Erythroblast (primary cell): ENCODE data around the gene CCND2.

ENCODE experiments used
- DNase-seq, 2 experiments: peaks; one replicate each; lab custom pipeline; 2025; lab: John Stamatoyannopoulos, UW
- GATA1 ChIP-seq: IDR thresholded peaks from 2 replicates; pipeline ENCODE4 v1.6.1; 2011; ENCODE audit warnings: low read depth, mild to moderate bottlenecking, control low read depth, low read length, moderate library complexity
- POLR2A ChIP-seq: IDR thresholded peaks from 2 replicates; pipeline ENCODE4 v1.6.1; 2011; ENCODE audit warnings: mild to moderate bottlenecking, low read length

Gene CCND2

GRCh38 chr12:4285070-4285469 lies 11.5 kb downstream of the CCND2 start:
- TF ChIP-seq POLR2A = no peak
- TF ChIP-seq GATA1 = no peak
- DNase-seq = no peak

GRCh38 chr12:4286228-4286627 lies 12.7 kb downstream of the CCND2 start:
- DNase-seq = no peak

DNA sequence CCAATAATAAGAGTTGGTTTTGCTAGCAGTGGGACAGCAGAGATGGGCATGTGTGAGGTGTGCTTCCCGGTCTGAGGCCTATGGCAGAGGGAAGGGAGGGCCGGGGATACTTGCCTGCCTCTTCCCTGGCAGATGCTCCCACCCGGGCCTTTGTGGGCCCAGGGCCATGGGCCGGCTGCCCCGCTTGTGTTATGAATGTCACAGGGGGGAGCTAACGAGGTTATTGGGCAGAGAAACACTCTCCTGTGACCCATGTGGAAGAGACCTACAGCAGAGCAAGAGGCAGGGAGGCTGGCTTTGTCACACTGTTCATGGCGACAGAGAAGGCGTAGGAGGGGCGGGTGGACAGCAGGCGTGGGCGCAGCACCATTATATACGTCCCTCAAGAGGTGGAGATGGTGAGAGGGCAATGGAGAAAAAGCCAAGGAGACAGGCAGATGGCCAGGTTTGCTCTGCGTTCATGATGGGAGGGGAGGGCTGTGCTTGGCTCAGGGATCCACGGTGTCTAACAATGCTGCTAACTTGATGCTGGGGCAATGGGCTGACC lies 13.3 kb downstream of the CCND2 start:
- no peak for DNase-seq
- no peak for TF ChIP-seq GATA1
- peak; percentile 21 for TF ChIP-seq POLR2A

More at GRCh38 chr12:4286228-4286627, 12.7 kb downstream of the CCND2 start:
- TF ChIP-seq GATA1 (no peak), POLR2A (no peak)

DNA sequence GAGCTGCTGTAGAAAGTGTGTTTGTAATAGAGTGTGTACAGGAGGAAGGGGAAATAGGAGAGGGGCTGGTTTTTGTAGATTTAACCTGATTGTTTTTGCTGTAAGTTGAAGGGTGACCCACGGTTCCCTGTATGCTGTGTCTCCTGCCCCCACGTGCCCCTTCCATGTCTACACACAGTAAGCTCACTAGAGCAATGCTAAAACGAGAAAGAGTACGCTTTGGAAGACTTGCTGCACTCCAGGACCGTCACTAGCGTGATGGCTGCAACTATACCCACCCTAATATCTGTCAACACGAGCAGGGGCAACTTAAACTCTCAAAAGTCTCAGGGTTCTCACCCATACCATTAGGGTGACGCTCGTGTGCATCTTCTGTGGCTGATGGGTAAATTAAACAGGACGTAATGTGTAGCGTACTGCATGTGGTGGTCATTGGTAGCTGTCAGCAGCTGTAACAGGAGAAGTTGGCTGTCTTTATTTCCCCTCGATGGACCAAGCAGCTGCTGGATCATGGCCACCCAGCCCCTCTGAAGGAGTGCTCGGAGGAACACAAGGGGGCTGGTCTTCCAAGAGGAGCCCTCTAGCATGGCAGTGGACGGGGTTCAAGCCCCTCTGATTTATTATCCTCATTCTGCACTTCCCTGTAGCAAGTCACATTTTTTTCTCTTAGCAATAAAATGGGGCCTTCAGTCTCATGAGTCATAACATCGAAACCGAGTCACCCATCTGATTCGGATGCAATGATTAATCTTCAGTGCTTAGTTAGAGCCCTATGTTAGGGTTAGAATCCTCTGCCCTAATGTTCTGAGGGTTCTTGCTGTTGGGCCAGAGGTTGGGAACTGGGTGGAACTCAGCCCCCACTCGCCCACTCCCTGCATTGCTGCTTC lies 14.0 kb downstream of the CCND2 start:
- TF ChIP-seq POLR2A (peak; percentile 6), GATA1 (no peak)
- DNase-seq = no peak

DNA sequence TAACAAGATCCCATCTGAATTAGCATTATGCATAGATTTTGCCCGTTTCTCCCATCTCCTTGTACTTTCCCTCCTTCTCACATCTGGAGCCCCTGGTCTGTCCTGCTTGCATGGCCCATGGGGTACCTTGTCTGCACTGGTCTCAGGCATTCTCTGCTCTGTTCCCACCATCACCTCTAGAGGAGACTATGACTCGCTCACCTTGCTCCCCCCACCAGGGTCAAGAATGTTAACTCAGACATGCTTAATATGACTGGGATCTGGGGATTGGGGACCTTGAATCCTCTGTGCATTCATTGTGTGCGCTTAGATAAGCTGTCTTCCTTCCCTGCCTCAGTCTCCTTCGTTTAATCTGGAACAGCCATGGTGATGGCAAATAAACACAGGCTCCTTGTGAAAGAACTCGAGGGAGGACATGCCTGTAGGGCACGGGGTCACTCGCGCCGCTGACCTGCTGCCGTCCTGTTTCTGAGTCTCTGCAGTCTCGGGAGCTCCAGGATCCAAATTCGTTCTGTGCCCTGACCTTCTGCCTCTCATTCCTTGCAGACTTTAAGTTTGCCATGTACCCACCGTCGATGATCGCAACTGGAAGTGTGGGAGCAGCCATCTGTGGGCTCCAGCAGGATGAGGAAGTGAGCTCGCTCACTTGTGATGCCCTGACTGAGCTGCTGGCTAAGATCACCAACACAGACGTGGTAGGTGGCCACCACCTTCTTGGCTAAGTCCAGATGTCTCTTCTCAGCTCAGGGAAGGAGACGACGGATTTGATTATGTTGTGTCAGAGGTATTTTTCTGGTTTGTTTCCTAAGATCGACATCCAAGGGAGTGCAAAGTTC lies 15.0 kb downstream of the CCND2 start:
- no peak for TF ChIP-seq GATA1
- TF ChIP-seq POLR2A = no peak

GRCh38 chr12:4289231-4289878 lies 15.8 kb downstream of the CCND2 start:
- TF ChIP-seq POLR2A (no peak), GATA1 (no peak)
- no peak for DNase-seq

More for the DNA sequence above, 15.0 kb downstream of the CCND2 start:
- no peak for DNase-seq

GRCh38 chr12:4289998-4290790 lies 16.6 kb downstream of the CCND2 start:
- TF ChIP-seq POLR2A (no peak), GATA1 (no peak)
- DNase-seq = no peak

DNA sequence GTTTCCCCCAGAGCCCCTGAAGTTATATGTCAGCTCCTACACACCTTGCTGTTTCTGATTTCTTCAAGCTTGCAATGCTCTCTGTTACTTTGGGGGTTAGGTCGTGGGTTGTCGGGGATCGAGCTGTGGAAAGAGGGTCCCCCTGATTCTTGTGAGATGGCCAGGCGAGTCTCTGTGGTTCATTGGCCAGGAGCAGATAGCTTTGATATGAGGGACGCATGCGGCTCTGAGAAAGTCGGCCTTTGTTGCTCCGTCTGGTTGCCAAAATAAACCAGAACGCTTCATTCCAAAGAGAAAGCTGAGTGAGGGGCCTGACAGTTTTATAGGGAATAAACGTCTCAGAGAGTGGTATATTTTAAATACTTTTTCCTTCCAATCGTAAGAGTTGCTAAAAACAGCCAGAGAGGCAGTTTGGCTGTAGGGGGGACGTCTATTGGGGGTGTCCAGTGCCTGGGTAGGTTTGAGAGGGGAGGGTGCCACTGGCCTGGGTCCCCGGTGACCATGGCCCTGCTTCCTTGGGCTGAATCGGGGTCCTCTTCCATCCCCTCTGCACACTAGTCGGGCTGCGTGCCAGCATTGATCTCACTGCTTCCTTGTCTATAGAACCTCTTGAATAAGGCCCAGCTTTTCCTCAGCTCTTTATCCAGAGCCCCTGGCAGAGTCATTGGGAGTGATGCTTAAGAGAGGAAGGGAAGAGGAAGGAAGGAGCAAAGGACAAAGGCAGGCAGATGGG lies 18.9 kb downstream of the CCND2 start:
- no peak for DNase-seq
- no peak for TF ChIP-seq GATA1
- TF ChIP-seq POLR2A = no peak

DNA sequence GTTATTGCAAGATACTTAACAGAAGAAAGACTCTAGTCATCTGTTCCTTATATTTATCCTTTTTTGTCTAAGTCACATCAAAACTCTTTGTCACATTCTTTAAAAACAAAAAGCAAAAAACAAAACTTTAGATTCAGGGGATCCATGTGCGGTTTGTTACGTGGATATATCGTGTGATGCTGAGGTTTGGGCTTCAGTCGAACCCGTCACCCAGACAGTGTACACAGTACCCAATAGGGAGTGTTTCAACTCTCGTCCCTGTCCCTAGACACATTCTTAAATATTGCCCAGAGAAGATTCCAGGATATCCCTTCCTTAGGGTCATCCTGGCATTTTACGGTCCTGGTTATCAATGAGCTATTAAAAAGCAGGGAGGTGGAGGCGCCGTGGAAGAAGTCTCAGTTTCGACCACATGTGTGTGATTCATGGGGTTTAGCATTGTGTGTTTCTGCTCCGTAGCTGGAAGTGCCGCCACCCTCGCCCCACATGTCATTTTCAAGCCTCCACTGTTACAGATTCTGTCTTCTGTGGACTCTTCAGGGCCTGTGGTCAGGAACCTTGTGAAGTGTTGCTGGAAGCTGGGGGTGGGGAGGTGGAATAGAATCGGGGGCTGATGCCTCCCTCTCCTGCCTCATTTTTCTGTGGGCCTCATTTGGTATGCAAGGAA lies 19.9 kb downstream of the CCND2 start:
- DNase-seq = no peak
- TF ChIP-seq POLR2A = no peak
- no peak for TF ChIP-seq GATA1

- TF ChIP-seq POLR2A = no peak
- TF ChIP-seq GATA1 = no peak
- DNase-seq = no peak
These were observed 20.5 kb downstream of the CCND2 start for GRCh38 chr12:4293966-4294505.

GRCh38 chr12:4296751-4297150 lies 23.2 kb downstream of the CCND2 start:
- TF ChIP-seq POLR2A (no peak), GATA1 (no peak)
- no peak for DNase-seq

DNA sequence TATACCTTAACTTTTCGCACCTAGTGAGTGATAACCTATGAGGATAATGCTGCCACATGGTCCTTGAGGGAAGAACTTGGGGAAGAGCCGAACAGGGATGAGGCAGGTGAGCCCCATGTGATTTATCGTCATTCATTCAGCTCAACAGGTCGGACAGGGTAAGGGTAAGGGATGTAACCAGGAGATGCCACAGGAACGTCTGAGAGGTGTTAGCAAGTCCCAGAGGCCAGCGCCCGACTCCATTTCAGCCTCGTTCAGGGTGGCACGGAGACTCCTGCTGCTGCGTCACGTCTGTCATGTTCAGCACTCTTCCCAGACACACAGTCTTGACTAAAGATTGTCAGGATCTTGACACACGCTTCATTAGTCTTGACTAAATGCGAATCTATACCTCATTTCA lies 24.1 kb downstream of the CCND2 start:
- DNase-seq = no peak
- TF ChIP-seq GATA1 (no peak), POLR2A (no peak)
